Activated CD8-positive, alpha-beta memory T cell treated with anti-CD3 and anti-CD28 coated beads, Interleukin-2, amount 50 U/mL, for 48 hours (primary cell): ENCODE measurements around the gene DSE.

Experiments used
- DNase-seq: peaks from one replicate; pipeline ENCODE4 v3.0.0-alpha.2; 2020

The DSE gene

DNA sequence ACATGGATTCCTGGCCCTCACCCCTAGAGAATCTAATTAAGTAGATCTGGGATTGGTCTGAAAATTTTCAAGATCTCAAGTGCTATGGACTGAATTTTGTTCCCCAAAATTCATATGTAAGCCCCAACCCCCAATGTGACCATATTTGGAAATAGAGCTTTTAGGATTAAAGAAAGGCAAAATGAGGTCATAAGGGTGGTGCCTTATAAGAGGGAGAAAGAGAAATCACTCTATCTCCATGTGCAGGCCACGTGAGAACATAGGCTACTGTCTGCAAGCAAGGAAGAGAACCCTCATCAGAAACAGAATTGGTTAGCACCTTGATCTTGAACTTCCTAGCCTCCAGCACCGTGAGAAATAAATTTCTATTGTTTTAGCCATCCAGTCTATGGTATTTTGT is 8.5 kb upstream of the DSE start:
- DNase-seq, result no peak

DNA sequence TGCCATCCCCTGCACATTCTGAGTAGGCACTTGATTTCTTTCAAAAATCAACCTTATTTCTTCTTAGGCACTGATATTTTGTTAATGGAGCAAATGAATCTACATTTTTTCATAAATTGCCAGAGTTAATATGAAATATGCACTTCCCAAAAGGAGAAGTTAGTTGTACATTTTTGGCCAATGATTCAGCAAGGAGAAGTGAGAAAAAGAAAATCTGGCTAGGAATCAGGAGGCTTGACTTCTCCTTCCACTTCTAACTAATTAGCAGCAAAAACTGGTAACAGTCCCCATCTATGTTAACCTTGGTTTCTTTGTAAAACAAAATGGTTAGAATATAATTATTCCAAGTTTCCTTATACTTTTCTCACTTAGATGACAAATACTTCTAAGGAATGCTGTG is 7.0 kb upstream of the DSE start:
- no peak for DNase-seq

DNA sequence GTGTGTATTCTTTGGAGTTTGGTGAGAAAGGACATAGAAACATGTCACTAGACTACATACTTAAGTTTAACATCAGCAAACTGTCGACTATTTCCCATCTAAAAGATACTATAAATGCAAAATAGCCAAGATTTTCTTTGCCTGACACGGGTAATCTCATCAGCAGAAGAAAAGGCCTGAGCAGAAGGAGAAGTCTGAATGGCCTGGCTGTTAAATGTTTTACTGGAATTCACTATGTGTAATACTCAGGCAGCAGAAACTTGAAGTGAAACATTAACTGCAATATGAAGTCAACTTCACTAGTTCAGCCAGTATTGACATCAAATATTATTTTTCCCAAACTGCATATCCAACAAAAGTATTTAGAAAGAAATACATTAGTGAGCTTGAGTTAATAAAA is 6.4 kb upstream of the DSE start:
- no peak for DNase-seq

DNA sequence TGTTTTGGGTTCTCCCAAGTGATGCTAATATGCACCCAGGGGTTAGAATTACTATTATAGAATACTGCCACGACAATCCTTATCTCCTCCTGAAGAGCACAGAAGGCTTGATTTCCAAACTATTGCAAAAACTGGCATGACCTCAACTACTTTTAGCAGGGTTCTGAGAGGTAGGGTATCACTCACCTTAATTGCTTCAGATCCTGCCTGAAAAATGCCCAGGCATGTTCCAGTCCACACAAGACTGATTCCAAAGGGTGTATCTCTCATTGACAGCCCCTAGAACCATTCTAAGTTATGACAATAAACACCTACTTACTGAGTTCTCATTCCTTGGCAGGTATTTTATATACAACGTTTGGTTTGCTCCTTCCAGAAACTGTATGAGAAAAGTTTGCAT is 5.0 kb upstream of the DSE start:
- DNase-seq, result no peak

DNA sequence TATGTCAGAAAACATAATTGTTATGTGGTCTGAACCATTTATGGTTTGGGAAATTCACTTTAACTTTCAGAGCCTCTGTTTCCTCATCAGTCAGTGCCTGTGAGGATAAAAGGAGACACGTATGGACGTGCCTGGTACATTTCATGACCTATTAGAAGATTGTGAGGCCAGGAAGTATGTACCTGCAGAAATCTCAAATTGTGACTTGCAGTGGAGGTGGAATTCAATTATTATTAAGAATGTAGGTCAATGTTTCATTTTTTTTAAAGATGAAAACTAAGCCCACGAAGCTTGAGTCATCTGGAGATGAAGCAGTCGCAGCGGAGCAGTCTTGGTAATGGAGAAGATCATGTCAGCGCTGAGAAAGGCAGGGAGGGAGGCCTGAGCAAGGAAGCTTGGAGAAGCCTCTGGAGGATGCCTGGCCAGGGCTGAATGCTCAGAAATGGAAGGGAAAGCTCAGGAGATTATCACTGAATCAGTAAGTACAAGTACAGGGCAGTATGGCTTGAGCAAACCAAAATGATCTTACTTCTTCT is 3.9 kb upstream of the DSE start:
- DNase-seq, result no peak

DNA sequence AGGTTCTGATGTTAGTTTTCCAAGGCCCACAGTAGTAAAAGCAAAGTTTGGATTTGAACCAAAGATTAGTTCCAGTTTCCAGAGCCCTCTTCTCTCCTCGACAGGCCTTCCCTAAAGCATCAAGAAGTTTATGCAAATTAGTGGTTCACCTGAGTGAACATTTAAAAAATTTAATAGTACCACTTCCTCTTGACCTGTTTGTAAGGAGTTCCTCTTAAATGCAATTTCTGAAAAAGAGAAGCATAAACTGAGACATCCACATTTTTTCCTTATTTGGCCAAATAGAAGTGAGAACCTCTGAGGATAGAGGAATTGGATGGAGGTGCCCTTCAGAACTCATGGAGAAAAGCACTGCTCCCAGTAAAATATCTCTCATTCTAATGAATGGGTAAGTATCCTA is 1.2 kb upstream of the DSE start:
- no peak for DNase-seq

DNA sequence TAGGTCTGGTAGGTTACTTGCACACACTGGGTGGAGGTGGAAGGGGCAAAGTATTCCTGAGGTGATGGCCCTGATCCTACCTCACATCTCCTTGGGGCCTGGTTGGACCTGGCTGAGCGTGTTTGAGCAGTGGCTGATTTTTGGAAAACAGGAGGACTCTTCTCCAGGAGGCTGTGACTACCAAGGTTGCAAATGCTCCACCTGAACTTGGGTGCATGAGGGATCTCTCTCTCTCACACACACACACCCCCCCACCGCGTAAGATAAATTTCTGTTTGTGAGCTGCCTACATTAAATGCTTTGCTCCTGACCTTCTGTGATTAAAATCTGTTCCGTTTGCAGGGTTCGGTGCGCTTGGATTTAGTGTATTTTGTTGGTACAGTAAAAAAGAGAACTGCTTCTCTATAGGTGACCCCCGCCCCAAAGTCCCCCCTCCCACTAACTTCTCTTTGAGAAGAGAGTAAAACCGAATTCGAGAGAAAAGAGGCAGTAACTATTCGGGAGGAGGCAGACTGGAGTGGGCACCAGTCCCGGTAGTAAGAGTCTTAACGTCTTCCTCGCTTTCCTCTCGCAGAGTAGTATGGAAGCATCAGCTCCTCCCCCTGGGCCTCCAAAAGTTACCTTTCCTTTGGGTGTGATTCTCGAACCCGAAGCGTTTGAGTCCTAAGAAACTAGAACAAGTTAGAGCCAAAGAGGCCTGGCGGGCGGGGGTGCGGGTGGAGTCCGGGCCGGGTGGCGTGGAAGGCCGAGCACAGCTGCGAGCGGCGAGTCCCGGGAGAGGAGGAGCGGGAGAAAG is 585 bp upstream of the DSE start:
- DNase-seq, result no peak

DNA sequence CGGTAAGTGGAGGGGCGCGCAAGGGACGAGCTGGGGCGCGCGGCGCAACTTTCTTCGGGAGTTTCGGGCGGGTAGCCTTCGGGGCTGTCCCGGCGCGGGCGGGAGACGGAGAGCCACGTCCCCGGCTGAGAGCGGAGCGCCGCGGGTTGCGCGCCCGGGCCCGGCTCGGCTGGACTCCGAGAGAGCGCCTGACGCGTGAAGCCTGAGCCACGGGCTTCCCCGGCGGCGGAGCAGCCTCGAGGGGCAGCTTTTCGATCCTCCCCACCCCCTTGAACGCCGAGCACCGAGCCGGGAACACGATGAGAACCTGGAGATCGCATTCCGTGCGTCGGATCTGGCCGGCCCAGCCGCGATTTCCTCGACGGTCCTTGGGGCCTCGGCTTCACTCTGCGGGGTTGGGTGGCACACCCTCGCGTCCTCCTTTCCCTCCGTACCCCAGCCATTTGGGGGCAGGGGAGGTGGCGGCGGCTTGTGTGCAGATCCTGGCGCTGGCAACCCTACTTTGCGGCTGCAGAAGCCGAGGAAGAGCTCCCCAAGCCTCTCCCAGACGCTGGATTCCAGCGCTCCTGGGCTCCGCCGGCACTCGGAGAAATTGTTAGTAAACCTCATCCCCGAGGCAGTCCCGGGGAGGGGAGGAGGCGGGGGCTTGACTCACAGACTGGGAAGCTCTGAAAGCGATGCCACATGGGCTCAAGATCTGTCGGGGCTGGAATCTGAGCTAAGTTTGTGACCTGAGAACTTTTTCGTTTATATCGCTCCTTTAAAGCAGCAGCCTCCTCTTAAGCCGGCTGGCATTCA is 572 bp downstream of the DSE start:
- peak; percentile 64 for DNase-seq

DNA sequence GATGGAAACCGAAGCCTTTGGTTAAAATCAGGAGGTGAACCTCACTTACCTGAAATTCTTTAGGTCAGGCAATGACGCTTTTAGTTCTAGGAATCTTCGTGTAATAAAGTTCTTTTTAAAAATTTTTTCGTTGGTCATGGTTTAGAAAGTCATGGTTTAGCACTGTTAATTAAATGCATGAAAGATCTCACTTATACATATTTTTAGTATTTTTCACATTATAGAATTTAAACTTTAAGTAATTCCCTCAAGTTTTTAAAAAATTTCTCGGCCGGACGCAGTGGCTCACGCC is 1.1 kb downstream of the DSE start:
- no peak for DNase-seq

DNA sequence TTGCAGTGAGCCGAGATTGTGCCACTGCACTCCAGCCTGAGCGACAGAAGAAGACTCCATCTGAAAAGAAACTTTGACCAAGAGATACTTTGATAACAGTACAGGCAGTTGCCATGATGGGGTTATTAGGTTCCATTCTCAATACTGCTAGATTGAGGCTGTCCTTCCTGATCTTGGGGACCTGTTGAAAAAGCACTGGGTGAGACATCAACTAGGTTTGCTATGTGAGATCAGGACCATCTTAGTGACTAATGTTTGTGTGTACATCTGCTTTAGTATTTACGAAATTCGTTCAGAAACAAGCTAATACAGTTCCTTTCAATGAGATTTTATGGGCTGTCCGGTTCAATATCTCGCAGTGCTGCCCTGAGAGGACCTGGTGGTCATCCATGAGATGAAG is 2.6 kb downstream of the DSE start:
- no peak for DNase-seq

DNA sequence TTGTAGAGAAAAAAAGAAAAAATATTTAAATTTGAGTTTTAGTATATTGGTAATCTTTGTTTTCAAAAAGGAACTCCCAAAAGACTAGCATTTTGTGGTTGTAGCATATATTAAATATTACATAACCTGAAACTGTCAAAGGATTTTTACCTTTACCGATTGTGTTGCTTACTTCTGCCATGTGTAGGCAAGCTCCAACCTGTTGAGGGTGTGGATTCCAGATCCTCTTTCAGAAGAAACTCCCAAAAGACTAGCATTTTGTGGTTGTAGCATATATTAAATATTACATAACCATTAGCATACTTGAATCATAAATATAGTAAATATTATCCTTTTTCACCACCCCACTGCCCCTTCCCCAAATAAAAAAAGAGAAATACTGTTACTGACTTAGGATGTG is 3.2 kb downstream of the DSE start:
- no peak for DNase-seq

DNA sequence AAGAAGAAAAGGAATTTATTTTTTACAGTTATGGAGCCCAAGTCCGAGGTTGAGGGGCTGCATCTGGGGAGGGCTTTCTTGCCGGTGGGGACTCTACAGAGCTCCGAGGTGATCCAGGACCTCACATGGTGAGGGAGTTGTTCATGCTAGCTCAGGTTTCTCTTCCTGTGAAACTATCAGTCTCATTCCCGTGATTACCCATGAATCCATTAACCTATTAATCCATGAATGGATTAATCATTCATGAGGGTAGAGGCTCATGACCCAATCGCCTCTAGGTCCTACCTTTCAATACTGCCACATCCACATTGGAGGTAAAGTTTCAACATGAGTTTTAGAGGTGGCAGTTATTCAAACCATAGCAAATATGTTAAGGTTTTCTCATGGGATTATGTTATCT is 3.8 kb downstream of the DSE start:
- DNase-seq, result no peak

DNA sequence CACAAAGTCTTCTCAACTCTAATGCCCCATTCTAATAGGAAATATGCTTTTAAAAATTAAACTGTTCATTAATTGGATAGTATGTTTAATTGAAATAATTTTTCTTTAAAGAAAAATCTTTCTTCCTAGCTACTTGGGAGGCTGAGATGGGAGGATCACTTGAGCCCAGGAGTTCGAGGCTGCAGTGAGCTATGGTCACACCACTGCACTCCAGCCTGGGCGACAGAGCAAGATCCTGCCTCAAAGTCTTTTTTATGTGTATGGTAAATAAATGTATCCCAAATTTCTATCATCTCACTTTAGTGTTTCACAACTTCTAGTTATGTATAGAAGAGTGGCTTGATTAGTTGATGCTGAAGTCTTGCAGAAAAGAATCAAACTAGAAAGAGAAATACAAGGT is 4.5 kb downstream of the DSE start:
- DNase-seq, result no peak

DNA sequence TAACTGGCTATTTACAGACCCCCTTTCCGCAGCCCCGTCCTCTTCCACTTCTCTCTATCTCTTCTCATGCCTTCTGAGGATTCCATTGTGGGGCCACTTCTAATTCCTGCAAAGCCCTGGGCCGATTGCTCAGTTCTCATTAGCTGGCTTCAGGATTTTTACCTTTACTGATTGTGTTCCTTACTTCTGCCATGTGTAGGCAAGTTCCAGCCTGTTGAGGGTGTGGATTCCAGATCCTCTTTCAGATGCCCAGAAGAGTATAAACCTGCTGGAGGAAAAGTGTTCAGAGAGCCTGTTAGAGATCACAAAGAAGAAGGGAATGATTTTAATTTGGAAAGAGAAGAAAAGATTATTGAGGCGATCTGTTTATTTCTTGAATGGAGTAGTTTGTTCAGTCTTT is 5.4 kb downstream of the DSE start:
- DNase-seq, result no peak

DNA sequence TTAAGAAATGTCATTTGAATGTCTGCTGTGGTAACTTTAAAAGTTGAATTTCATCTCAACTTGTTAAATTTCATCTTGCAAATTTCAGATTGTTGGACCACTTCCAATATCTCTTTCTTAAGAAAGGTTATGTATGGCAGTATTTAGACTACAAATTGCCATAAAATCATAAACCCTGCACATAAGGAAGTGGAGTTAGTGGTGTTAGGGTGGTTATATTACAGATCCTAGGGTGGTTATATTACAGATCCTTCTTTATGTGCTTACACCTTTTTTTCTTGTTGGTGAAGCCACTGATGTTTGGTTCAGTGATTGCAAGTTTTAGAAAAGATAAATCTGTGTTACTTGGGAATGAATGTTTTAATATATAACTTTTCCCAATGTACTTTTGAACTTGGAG is 9.0 kb downstream of the DSE start:
- DNase-seq, result no peak

DNA sequence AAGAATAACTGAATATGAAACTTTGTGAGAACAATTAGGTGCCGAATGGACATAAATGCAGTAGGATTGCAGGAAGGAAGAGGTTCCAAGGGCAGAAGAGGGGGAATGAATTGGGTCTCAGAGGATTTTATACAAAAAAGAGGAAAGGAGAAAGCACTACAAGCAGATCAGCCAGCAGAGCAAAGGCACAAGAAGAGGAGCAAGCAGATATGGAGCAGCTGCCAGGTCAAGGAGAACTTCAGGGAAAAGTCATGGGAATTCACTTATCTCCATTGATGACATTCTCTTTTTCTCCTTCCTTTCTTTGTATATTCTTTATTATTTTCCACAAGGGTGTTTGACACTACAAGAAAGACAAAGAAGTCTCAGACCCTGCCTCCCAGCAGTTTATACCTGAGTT is 9.6 kb downstream of the DSE start:
- no peak for DNase-seq

DNA sequence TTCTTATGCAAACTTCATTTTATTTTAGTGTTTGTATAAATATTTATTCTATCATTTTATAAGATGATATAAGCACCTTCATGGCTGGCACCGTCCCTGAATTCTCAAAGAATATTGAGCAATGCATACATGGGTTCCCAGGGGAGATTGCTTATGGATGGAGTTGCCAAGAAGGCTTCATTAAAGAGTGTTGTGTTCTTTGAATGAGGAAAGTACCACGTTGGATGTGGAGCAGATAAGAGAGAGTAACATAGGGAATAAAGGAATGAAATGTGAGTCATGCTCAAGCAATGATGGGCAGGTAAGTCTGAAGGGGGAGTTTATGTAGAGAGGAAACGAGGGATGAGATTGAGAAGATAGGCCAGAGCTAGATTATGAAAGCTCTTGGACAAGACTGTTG is 10.3 kb downstream of the DSE start:
- DNase-seq, result no peak

DNA sequence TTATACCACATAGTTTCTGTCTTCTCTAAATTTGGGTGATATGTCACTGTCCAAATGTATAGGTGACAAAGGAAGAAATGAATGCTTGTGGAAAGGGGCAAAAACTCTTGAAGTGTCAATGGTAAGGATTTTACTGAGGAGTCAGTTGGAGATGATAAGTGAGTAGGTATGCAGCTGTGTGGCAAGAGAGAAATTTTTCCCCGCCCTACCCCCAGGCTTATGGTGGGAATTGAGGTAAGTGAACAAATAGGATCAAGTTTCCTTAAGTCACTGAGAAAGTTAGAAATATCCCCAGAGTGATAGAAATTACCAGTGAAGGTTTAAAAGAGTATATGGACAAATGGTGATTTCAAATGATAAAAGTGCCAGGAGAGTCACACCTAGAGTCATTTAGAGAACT is 11.8 kb downstream of the DSE start:
- no peak for DNase-seq

DNA sequence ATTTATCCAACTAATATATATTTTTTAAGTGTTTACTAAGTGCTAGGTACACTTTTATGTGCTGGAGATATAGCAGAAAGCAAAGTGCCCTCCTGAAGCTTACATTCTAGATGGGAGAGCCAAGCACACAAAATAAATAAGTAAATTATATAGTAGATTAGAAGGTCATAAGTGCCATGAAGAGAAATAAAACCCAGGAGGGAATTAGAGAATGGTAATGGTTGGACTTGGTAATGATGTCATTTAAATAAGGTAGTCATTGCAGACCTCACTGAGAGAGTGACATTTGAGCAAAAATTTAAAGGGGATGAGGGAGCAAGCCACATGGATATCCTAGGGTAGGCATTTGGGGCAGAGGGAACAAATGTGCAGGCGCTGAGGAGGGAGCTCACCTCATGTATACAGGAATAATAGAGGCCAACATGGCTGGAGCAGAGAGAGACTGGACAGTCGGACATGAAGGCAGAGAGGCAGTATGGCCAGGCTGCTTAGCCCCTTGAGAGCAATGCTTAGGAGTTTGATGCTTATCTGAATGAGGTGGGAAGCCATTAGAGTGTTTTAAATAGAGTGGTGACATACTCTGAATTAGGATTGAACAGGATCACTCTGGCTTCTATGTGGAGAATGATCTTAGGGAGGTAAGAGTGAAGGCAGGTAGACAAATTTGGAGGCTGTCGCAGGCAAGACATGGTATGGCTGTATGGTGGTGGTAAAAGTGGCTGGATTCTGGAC is 14.1 kb downstream of the DSE start:
- no peak for DNase-seq

DNA sequence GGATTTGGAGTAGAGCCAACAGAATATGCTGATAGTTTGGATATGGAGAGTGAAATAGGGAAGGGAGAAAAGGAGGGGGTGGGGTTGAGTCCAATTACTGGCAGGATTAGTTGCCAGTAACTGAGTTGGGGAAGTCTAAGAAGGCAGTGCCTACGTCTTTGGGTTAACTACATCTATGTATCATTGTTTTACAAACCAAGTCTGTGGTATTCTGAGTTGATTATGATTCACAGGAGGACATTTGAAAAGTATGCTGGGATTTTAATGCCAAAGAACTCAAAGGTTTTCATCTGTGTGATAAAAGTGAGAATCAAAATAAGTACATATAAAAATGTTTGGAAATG is 14.7 kb downstream of the DSE start:
- DNase-seq, result no peak

DNA sequence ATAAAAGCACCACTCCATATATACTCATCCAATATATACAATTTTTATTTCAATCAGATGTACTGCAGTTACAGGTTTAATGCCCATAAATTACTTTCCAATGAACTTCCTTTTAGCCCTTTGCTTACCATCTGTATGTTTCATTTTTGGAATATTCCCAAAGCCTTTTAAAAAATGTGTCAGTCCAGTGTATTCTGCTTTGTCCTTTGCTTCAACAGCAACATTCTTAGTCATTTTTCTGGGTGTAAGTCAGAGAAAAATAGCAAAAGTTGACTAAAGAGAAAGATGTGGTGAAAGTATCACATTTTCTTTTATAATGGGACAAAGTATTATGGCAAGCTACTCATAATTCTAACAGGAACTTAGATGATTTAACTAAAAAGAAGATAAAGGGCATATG is 15.2 kb downstream of the DSE start:
- no peak for DNase-seq

DNA sequence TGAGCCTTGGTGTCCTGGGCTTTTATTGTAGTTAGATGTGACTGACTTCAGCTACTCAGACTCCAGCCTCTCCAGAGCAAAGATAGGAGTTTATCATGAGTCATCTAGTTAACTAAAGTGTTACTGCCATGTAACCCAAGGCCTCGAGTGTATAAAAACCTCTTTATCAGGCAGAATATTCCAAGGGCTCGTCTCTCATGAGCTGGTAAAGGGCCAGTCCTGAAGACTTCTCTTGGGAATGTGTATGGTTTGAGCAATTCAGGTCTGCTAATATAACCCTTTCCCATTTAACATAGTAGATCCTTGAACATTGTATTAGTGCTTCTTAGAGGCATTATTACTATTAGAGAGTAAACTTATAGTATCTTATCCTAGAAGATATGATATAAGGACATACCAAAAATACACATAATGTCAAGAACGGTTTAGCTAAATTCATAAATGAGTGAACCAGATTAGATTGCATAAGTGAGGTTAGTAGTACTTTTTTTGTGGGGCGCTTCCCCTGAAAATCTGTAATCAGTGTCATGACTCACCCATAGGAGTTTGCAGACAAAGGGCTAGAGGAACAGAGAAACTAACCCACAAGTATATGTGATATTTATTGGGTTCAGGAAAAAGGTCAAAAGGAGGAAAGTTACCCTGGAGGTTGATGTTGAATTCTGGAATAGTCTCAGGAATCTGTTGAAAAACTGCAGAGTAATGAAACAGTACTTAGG is 16.0 kb downstream of the DSE start:
- no peak for DNase-seq

DNA sequence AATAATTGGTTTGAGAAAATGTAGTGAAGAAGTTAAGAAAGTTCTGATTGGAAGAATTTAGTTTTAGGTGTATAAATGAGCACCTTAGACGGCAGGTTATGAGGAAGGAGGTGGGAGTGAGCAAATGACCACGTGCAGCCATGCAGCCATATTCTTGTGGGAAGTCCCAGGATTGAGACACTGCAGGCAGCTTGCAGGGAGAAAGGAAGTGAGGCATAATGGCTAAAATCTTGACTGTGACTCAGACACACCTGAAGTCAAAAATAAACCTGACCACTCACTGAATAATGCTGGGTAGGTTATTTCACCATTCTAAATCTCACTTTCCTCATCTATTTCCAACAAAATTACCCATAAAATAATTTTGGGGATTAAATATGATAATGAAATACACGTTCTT is 16.6 kb downstream of the DSE start:
- DNase-seq, result no peak
